HEK293 (cell line): ENCODE results near the gene QSER1.

Experiments
- BCL11A ChIP-seq: fragments of 450-650 bp; formaldehyde crosslinking; IDR thresholded peaks from 2 replicates; pipeline ENCODE4 v1.5.1; 2016; ENCODE audit warnings: low read depth, missing biosample characterization, missing genetic modification characterization
- EGR2 ChIP-seq: fragments of 450-650 bp; formaldehyde crosslinking; IDR thresholded peaks from 2 replicates; pipeline ENCODE4 v1.5.1; 2016; ENCODE audit warnings: low read depth, missing biosample characterization, missing genetic modification characterization
- GFI1B ChIP-seq: fragments of 450-650 bp; formaldehyde crosslinking; IDR thresholded peaks from 2 replicates; pipeline ENCODE4 v1.5.1; 2016; ENCODE audit warnings: missing biosample characterization, missing genetic modification characterization
- KLF8 ChIP-seq: fragments of 450-650 bp; formaldehyde crosslinking; IDR thresholded peaks from 2 replicates; pipeline ENCODE4 v1.5.1; 2016; ENCODE audit warnings: missing biosample characterization, missing genetic modification characterization
- MZF1 ChIP-seq: fragments of 450-650 bp; formaldehyde crosslinking; IDR thresholded peaks from 2 replicates; pipeline ENCODE4 v1.5.1; 2017; ENCODE audit warnings: missing biosample characterization, missing genetic modification characterization, borderline replicate concordance
- RBAK ChIP-seq: fragments of 450-650 bp; formaldehyde crosslinking; IDR thresholded peaks from 2 replicates; pipeline ENCODE4 v1.5.1; 2016; ENCODE audit warnings: missing biosample characterization, missing genetic modification characterization
- SCRT2 ChIP-seq: fragments of 450-650 bp; formaldehyde crosslinking; IDR thresholded peaks from 2 replicates; pipeline ENCODE4 v1.5.1; 2016; ENCODE audit warnings: missing biosample characterization, missing genetic modification characterization
- ZBTB7A ChIP-seq: fragments of 450-650 bp; formaldehyde crosslinking; IDR thresholded peaks from 2 replicates; pipeline ENCODE4 v1.5.1; 2016; ENCODE audit warnings: low read depth, missing biosample characterization, missing genetic modification characterization
- ZFHX2 ChIP-seq: fragments of 450-650 bp; formaldehyde crosslinking; conservative IDR thresholded peaks from 2 replicates; pipeline ENCODE4 v1.5.1; 2016; ENCODE audit warnings: missing biosample characterization, missing genetic modification characterization
- ZNF138 ChIP-seq: fragments of 450-650 bp; formaldehyde crosslinking; IDR thresholded peaks from 2 replicates; pipeline ENCODE4 v1.5.1; 2016; ENCODE audit warnings: missing biosample characterization, missing genetic modification characterization, borderline replicate concordance
- ZNF23 ChIP-seq: fragments of 450-650 bp; formaldehyde crosslinking; IDR thresholded peaks from 2 replicates; pipeline ENCODE4 v1.5.1; 2016; ENCODE audit warnings: missing biosample characterization, missing genetic modification characterization, borderline replicate concordance
- ZNF341 ChIP-seq: fragments of 450-650 bp; formaldehyde crosslinking; IDR thresholded peaks from 2 replicates; pipeline ENCODE4; 2016; ENCODE audit warnings: low read depth, missing biosample characterization, missing genetic modification characterization
- ZNF37A ChIP-seq: fragments of 450-650 bp; IDR thresholded peaks from 2 replicates; pipeline ENCODE4 v1.5.1; 2018; ENCODE audit warnings: missing biosample characterization, missing genetic modification characterization
- ZNF433 ChIP-seq: fragments of 450-650 bp; formaldehyde crosslinking; IDR thresholded peaks from 2 replicates; pipeline ENCODE4 v1.5.1; 2016; ENCODE audit warnings: missing biosample characterization, missing genetic modification characterization, low read depth
- ZNF548 ChIP-seq: fragments of 450-650 bp; formaldehyde crosslinking; IDR thresholded peaks from 2 replicates; pipeline ENCODE4 v1.5.1; 2016; ENCODE audit warnings: missing biosample characterization, missing genetic modification characterization
- ZNF549 ChIP-seq: fragments of 450-650 bp; IDR thresholded peaks from 2 replicates; pipeline ENCODE4 v1.5.1; 2018; ENCODE audit warnings: missing biosample characterization, missing genetic modification characterization, mild to moderate bottlenecking, inconsistent platforms, moderate library complexity
- ZNF560 ChIP-seq: fragments of 450-650 bp; formaldehyde crosslinking; IDR thresholded peaks from 2 replicates; pipeline ENCODE4 v1.5.1; 2017; ENCODE audit warnings: missing biosample characterization, missing genetic modification characterization, borderline replicate concordance
- ZNF571 ChIP-seq: fragments of 450-650 bp; formaldehyde crosslinking; IDR thresholded peaks from 2 replicates; pipeline ENCODE4 v1.5.0; 2017; ENCODE audit warnings: missing biosample characterization, missing genetic modification characterization
- ZNF596 ChIP-seq: fragments of 450-650 bp; IDR thresholded peaks from 2 replicates; pipeline ENCODE4 v1.5.0; 2018; ENCODE audit warnings: missing biosample characterization, mild to moderate bottlenecking, missing genetic modification characterization, moderate library complexity
- ZNF600 ChIP-seq: fragments of 450-650 bp; formaldehyde crosslinking; IDR thresholded peaks from 2 replicates; pipeline ENCODE4 v1.5.1; 2016; ENCODE audit warnings: missing biosample characterization, missing genetic modification characterization
- ZNF747 ChIP-seq: fragments of 450-650 bp; formaldehyde crosslinking; IDR thresholded peaks from 2 replicates; pipeline ENCODE4 v1.5.1; 2016; ENCODE audit warnings: missing biosample characterization, missing genetic modification characterization
- TF ChIP-seq, protein P1 (sequence below): fragments of 450-650 bp; formaldehyde crosslinking; IDR thresholded peaks from 2 replicates; pipeline ENCODE4 v1.5.1; 2017; ENCODE audit warnings: missing biosample characterization, missing genetic modification characterization
- TF ChIP-seq, protein P2 (sequence below): fragments of 450-650 bp; formaldehyde crosslinking; IDR thresholded peaks from 2 replicates; pipeline ENCODE4 v1.5.1; 2017; ENCODE audit warnings: missing biosample characterization, mild to moderate bottlenecking, missing genetic modification characterization, moderate library complexity
- TF ChIP-seq, protein P3 (sequence below): fragments of 450-650 bp; formaldehyde crosslinking; IDR thresholded peaks from 2 replicates; pipeline ENCODE4 v1.5.1; 2017; ENCODE audit warnings: missing biosample characterization, missing genetic modification characterization
- TF ChIP-seq, protein P4 (sequence below): fragments of 450-650 bp; formaldehyde crosslinking; IDR thresholded peaks from 2 replicates; pipeline ENCODE4 v1.5.1; 2016; ENCODE audit warnings: missing biosample characterization, missing genetic modification characterization
- TF ChIP-seq, protein P5 (sequence below): fragments of 450-650 bp; formaldehyde crosslinking; conservative IDR thresholded peaks from 2 replicates; pipeline ENCODE4 v1.5.1; 2016; ENCODE audit warnings: low read depth, missing biosample characterization, missing genetic modification characterization
- TF ChIP-seq, protein P6 (sequence below): fragments of 450-650 bp; IDR thresholded peaks from 2 replicates; pipeline ENCODE4 v1.5.1; 2018; ENCODE audit warnings: missing biosample characterization, missing genetic modification characterization
- TF ChIP-seq, protein P7 (sequence below): fragments of 450-650 bp; formaldehyde crosslinking; IDR thresholded peaks from 2 replicates; pipeline ENCODE4 v1.5.1; 2016; ENCODE audit warnings: missing biosample characterization, missing genetic modification characterization, borderline replicate concordance

QSER1 gene

DNA sequence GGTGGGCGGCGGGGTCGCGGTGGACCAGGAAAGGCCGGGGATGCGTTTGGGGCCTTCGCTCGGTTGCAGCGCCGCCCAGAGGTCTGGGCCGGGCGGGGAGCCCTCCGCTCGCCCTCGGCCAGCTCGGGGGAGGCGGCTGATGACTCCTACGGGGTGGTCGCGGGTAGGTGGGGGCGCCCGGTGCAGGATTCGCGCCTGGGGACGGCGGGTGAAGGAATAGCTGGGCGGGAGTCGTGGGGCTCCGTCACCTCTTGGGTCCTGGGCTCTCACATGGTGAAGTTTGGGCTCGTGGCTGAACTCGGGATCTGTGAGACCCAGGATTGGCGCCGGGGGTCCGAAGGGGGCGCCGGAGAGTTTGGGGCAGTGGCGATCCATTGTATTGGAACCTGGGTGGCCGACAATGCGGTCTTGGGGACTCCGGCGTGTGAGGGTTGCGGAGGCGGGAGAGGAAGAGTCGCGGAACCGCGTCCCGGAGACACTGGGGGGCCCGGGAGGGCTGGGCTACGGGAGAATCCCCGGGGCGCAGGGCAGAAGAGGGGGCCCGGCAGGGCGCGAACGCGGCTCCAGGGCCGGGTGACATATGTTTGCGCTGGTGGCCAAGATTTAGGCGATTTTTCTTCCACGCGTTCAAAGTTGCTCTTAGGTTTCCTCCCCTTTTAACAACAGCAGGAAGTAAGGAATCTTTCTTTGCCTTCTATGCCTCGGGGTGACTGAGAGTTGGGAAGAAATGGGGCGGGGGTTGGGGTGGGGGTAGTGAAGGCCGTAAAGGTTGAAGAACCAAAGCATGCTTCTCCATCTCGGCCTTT, 935 bp downstream of the QSER1 start (continued):
- TF ChIP-seq, protein P1, sequence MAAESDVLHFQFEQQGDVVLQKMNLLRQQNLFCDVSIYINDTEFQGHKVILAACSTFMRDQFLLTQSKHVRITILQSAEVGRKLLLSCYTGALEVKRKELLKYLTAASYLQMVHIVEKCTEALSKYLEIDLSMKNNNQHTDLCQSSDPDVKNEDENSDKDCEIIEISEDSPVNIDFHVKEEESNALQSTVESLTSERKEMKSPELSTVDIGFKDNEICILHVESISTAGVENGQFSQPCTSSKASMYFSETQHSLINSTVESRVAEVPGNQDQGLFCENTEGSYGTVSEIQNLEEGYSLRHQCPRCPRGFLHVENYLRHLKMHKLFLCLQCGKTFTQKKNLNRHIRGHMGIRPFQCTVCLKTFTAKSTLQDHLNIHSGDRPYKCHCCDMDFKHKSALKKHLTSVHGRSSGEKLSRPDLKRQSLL = no peak
- TF ChIP-seq, protein P2, sequence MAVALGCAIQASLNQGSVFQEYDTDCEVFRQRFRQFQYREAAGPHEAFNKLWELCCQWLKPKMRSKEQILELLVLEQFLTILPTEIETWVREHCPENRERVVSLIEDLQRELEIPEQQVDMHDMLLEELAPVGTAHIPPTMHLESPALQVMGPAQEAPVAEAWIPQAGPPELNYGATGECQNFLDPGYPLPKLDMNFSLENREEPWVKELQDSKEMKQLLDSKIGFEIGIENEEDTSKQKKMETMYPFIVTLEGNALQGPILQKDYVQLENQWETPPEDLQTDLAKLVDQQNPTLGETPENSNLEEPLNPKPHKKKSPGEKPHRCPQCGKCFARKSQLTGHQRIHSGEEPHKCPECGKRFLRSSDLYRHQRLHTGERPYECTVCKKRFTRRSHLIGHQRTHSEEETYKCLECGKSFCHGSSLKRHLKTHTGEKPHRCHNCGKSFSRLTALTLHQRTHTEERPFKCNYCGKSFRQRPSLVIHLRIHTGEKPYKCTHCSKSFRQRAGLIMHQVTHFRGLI (tag by site-specific recombination) = no peak
- TF ChIP-seq, protein P3, sequence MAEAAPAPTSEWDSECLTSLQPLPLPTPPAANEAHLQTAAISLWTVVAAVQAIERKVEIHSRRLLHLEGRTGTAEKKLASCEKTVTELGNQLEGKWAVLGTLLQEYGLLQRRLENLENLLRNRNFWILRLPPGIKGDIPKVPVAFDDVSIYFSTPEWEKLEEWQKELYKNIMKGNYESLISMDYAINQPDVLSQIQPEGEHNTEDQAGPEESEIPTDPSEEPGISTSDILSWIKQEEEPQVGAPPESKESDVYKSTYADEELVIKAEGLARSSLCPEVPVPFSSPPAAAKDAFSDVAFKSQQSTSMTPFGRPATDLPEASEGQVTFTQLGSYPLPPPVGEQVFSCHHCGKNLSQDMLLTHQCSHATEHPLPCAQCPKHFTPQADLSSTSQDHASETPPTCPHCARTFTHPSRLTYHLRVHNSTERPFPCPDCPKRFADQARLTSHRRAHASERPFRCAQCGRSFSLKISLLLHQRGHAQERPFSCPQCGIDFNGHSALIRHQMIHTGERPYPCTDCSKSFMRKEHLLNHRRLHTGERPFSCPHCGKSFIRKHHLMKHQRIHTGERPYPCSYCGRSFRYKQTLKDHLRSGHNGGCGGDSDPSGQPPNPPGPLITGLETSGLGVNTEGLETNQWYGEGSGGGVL (tag by site-specific recombination) = no peak
- no peak for TF ChIP-seq MZF1 (tag by site-specific recombination)
- TF ChIP-seq ZNF138 = no peak
- TF ChIP-seq, protein P4, sequence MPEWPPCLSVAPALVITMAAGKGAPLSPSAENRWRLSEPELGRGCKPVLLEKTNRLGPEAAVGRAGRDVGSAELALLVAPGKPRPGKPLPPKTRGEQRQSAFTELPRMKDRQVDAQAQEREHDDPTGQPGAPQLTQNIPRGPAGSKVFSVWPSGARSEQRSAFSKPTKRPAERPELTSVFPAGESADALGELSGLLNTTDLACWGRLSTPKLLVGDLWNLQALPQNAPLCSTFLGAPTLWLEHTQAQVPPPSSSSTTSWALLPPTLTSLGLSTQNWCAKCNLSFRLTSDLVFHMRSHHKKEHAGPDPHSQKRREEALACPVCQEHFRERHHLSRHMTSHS (tag by site-specific recombination) = no peak
- TF ChIP-seq ZFHX2 (tag by site-specific recombination) = peak; percentile 53
- no peak for TF ChIP-seq RBAK (tag by site-specific recombination)
- TF ChIP-seq GFI1B (tag by site-specific recombination) = no peak
- no peak for TF ChIP-seq ZNF548 (tag by site-specific recombination)
- TF ChIP-seq ZNF23 (tag by site-specific recombination) = no peak
- TF ChIP-seq, protein P5, sequence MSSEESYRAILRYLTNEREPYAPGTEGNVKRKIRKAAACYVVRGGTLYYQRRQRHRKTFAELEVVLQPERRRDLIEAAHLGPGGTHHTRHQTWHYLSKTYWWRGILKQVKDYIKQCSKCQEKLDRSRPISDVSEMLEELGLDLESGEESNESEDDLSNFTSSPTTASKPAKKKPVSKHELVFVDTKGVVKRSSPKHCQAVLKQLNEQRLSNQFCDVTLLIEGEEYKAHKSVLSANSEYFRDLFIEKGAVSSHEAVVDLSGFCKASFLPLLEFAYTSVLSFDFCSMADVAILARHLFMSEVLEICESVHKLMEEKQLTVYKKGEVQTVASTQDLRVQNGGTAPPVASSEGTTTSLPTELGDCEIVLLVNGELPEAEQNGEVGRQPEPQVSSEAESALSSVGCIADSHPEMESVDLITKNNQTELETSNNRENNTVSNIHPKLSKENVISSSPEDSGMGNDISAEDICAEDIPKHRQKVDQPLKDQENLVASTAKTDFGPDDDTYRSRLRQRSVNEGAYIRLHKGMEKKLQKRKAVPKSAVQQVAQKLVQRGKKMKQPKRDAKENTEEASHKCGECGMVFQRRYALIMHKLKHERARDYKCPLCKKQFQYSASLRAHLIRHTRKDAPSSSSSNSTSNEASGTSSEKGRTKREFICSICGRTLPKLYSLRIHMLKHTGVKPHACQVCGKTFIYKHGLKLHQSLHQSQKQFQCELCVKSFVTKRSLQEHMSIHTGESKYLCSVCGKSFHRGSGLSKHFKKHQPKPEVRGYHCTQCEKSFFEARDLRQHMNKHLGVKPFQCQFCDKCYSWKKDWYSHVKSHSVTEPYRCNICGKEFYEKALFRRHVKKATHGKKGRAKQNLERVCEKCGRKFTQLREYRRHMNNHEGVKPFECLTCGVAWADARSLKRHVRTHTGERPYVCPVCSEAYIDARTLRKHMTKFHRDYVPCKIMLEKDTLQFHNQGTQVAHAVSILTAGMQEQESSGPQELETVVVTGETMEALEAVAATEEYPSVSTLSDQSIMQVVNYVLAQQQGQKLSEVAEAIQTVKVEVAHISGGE (tag by site-specific recombination) = no peak; the same call in 1 of the 2 replicates
- no peak for TF ChIP-seq ZNF549 (tag by site-specific recombination)
- no peak for TF ChIP-seq ZNF571 (tag by site-specific recombination)
- no peak for TF ChIP-seq ZNF37A (tag by site-specific recombination)
- no peak for TF ChIP-seq ZNF560 (tag by site-specific recombination)
- no peak for TF ChIP-seq ZNF433 (tag by site-specific recombination)
- TF ChIP-seq SCRT2 (tag by site-specific recombination) = no peak
- no peak for TF ChIP-seq ZNF747 (tag by site-specific recombination)
- peak; percentile 36; the same call in 1 of the 2 replicates for TF ChIP-seq ZNF341
- no peak for TF ChIP-seq ZNF596 (tag by site-specific recombination)
- no peak for TF ChIP-seq ZBTB7A (tag by site-specific recombination)
- peak; percentile 49 for TF ChIP-seq EGR2 (tag by site-specific recombination)
- TF ChIP-seq, protein P6, sequence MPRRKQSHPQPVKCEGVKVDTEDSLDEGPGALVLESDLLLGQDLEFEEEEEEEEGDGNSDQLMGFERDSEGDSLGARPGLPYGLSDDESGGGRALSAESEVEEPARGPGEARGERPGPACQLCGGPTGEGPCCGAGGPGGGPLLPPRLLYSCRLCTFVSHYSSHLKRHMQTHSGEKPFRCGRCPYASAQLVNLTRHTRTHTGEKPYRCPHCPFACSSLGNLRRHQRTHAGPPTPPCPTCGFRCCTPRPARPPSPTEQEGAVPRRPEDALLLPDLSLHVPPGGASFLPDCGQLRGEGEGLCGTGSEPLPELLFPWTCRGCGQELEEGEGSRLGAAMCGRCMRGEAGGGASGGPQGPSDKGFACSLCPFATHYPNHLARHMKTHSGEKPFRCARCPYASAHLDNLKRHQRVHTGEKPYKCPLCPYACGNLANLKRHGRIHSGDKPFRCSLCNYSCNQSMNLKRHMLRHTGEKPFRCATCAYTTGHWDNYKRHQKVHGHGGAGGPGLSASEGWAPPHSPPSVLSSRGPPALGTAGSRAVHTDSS = no peak
- TF ChIP-seq KLF8 (tag by site-specific recombination) = no peak
- TF ChIP-seq, protein P7, sequence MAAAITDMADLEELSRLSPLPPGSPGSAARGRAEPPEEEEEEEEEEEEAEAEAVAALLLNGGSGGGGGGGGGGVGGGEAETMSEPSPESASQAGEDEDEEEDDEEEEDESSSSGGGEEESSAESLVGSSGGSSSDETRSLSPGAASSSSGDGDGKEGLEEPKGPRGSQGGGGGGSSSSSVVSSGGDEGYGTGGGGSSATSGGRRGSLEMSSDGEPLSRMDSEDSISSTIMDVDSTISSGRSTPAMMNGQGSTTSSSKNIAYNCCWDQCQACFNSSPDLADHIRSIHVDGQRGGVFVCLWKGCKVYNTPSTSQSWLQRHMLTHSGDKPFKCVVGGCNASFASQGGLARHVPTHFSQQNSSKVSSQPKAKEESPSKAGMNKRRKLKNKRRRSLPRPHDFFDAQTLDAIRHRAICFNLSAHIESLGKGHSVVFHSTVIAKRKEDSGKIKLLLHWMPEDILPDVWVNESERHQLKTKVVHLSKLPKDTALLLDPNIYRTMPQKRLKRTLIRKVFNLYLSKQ = no peak
- TF ChIP-seq BCL11A (tag by site-specific recombination) = no peak
- TF ChIP-seq ZNF600 (tag by site-specific recombination) = 0 out of 2 replicates have a peak, but pooled peaks have one; percentile 11
